ENCODE data around the gene ZNF417. TPM values are rescaled to one million over a fixed set of nuclear protein-coding genes. Genes with fewer than 3 reads are reported as not detected.

The ZNF417 gene
- polyA plus RNA-seq, 1 experiment = 8.4 TPM

DNA sequence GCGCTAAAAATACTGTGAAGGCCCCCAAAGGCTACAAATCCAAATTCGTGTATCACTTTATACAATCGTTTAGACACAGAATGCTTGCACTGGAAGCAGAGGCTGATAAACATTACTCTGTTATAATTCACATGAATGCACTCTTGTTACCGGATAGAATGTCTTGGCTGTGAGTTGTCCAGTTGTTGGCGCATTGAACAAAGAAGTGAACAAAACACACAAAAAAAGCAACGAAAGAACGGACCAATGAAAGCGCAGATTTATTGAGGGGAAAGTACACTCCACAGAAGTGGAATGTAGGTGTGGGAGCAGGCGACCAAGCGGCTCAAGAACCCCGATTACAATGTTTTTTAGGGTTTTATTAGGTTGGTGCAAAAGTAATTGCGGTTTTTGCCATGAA, 19.3 kb upstream of the ZNF417 start:
- peaks cover 67% of the 10 kb centered on the region for H3K9me3 ChIP-seq (ENCODE audit: control insufficient read depth, insufficient read depth, low read length)
- no peak for TF ChIP-seq CTCF (IDR thresholded peaks at IDR 0.05; ENCODE audit: low read depth, low read length)
- H3K27ac ChIP-seq (ENCODE audit: low read depth, low read length) = no peak overlapping the region
- ChIA-PET CTCF (interaction anchor here (1.0 to 1.8 kb wide), 2 partner anchors 19 to 39 kb away, joined by 3 to 7 read pairs; partner anchors contain the start of gene ZNF417), POLR2A (interaction anchor here (0.6 to 1.0 kb wide), 4 partner anchors 9 to 159 kb away, joined by 3 to 4 read pairs (median 3); partner anchors contain the start of gene ZNF417)
- H3K27me3 ChIP-seq (ENCODE audit: control insufficient read depth, insufficient read depth, low read length) = no peaks in the 10 kb centered on the region
- no peak for DNase-seq (ENCODE audit: low read depth, low spot score)
- no peak overlapping the region for H3K4me3 ChIP-seq (ENCODE audit: low read depth, low read length)

DNA sequence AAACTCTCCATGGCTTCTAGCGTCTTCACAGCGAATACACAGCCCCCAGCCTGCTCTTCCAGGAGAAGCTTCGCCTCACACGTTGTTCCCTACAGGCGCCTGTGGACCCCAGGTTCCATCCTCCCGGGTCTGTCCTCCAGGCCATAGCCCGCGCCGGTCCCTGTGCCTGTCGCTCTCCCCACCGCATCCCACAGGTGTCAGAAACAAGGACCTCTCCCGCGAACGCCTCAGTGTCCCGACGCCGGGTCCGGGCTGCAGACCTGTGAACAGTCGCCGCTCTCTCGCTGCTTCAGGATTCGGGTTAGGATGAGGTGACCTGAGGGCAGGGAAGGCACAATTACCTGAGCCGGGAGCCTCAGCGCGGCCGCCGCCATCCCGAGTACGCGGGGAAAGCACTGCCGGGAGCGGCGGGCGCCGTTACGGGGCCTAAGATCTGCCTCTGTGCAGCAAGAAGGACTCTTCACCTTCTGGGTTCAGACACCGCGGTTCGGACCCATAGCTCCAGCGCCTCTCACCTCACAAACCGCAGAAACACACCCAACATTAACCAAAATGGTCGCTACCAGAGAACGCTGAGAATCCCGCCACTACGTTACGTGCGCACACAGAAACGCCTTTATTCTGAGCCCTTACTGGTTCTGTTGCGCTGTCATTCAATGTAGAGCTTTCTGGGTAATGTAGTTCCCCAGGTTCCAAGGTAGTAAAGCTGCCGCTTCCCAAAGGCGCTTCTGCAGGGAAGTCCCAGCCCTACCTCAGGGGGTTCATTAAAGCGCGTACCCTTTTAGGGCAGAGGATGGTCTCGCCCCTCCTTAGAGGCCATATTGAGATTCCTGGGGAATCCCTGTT, 18.7 kb upstream of the ZNF417 start, which contains the start of gene ZNF418:
ZNF418 (minus strand) TSS at position 583 of the 846 bp plus-strand sequence. CDS start 1,580 bp downstream, outside the sequence.
- peak within 1 kb of the TSS; percentile 11 for H3K27ac ChIP-seq (ENCODE audit: low read depth, low read length)
- no peaks in the 10 kb centered on the region for H3K27me3 ChIP-seq (ENCODE audit: control insufficient read depth, insufficient read depth, low read length)
- peak within 1 kb of the TSS; percentile 81 for H3K4me3 ChIP-seq (ENCODE audit: low read depth, low read length)
- peaks cover 72% of the 10 kb centered on the region for H3K9me3 ChIP-seq (ENCODE audit: control insufficient read depth, insufficient read depth, low read length)
- TF ChIP-seq CTCF (IDR thresholded peaks at IDR 0.05; ENCODE audit: low read depth, low read length) = no peak
- CTCF ChIA-PET = interaction anchor here (1.0 to 1.8 kb wide), 2 partner anchors 19 to 38 kb away, joined by 3 to 7 read pairs; partner anchors contain the start of gene ZNF417
- peak; percentile 43 for DNase-seq (ENCODE audit: low read depth, low spot score)
- POLR2A ChIA-PET = interaction anchor here (0.6 to 1.0 kb wide), 4 partner anchors 9 to 160 kb away, joined by 3 to 4 read pairs (median 3); partner anchors contain the start of gene ZNF417

DNA sequence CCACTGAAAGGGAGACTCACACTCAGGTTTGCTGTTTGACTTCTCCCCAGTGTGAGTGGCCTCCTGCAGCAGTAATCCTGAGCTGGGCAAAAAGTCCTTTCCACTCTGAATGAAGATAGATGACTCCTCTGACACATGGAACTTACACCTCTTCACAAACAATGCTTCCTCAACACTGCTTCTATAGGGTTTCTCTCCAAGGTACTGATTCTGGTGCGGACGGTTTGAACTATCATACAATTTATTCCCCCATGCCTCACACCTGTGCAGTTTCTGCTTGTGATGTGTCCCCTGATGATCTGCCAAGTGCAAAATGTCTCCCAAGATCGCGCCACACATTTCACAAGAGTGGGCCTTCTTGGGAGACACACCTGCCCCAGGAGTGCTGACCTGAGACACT, 11.2 kb upstream of the ZNF417 start:
- H3K4me3 ChIP-seq (ENCODE audit: low read depth, low read length) = no peak overlapping the region
- DNase-seq (ENCODE audit: low read depth, low spot score) = no peak
- no peak for TF ChIP-seq CTCF (IDR thresholded peaks at IDR 0.05; ENCODE audit: low read depth, low read length)
- ChIA-PET CTCF (no interaction called here), POLR2A (no interaction called here)
- H3K27me3 ChIP-seq (ENCODE audit: control insufficient read depth, insufficient read depth, low read length) = no peaks in the 10 kb centered on the region
- H3K27ac ChIP-seq (ENCODE audit: low read depth, low read length) = no peak overlapping the region
- peaks cover 86% of the 10 kb centered on the region for H3K9me3 ChIP-seq (ENCODE audit: control insufficient read depth, insufficient read depth, low read length)

DNA sequence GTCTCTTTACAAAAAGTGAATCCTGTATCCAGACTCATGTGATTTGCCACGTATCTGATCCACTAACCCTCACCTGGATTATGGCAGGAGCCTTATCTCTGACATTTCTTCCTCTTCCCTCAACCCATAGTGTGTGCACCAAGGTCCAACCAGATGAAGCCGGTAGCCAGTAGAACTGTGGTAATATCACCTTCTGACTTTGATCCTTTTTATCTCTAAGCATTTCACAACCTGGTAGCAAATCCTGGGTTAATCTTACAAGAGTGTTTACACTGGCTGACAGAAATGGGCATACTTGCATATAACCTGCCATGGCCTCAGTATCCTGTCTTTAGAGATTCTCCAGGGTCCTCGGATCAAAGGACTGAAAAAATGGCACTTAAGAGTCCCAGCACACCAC, 1.9 kb downstream of the ZNF417 start:
- Histone ChIP-seq H3K9me3 (ENCODE audit: control insufficient read depth, insufficient read depth, low read length) (peaks cover 20% of the 10 kb centered on the region), H3K4me3 (ENCODE audit: low read depth, low read length) (no peak overlapping the region), H3K27ac (ENCODE audit: low read depth, low read length) (no peak overlapping the region), H3K27me3 (ENCODE audit: control insufficient read depth, insufficient read depth, low read length) (no peaks in the 10 kb centered on the region)
- no peak for TF ChIP-seq CTCF (IDR thresholded peaks at IDR 0.05; ENCODE audit: low read depth, low read length)
- POLR2A ChIA-PET = no interaction called here
- DNase-seq (ENCODE audit: low read depth, low spot score) = no peak
- CTCF ChIA-PET = interaction anchor here (0.6 to 1.4 kb wide), 2 partner anchors 11 to 314 kb away, joined by 3 to 5 read pairs; partner anchors contain the start of gene ZNF544

GRCh38 chr19:57907394-57907793, 9.0 kb downstream of the ZNF417 start:
- Histone ChIP-seq H3K27ac (ENCODE audit: low read depth, low read length) (no peak overlapping the region), H3K27me3 (ENCODE audit: control insufficient read depth, insufficient read depth, low read length) (no peaks in the 10 kb centered on the region), H3K4me3 (ENCODE audit: low read depth, low read length) (no peak overlapping the region), H3K9me3 (ENCODE audit: control insufficient read depth, insufficient read depth, low read length) (peaks cover 38% of the 10 kb centered on the region)
- no peak for DNase-seq (ENCODE audit: low read depth, low spot score)
- ChIA-PET POLR2A (no interaction called here), CTCF (interaction anchor here (0.9 to 1.2 kb wide), 2 partner anchors 10 to 19 kb away, joined by 3 to 4 read pairs; no protein-coding TSS in a partner anchor)
- no peak for TF ChIP-seq CTCF (IDR thresholded peaks at IDR 0.05; ENCODE audit: low read depth, low read length)

Data from AG04450 (cell line).